Neuronal stem cell (in vitro differentiated cells): ENCODE measurements around the gene JDP2.

Source experiments
- DNase-seq: peaks from one replicate; pipeline ENCODE4 v3.0.0-alpha.2; 2013; ENCODE audit warnings: low spot score
- H2AFZ ChIP-seq: one replicate; pipeline ENCODE4 v1.6.1; 2013; ENCODE audit warnings: mild to moderate bottlenecking, low read length, inconsistent platforms
- H2AK5ac ChIP-seq: 2 replicates; pipeline ENCODE4 v1.6.1; 2013; ENCODE audit warnings: low read depth, mild to moderate bottlenecking, inconsistent platforms, low read length, moderate library complexity, mixed read lengths
- H2BK120ac ChIP-seq: 2 replicates; pipeline ENCODE4 v1.6.1; 2013; ENCODE audit warnings: low read depth, mild to moderate bottlenecking, inconsistent platforms, low read length, moderate library complexity, mixed read lengths
- H2BK12ac ChIP-seq: one replicate; pipeline ENCODE4 v1.6.1; 2013; ENCODE audit warnings: low read length, inconsistent platforms
- H2BK15ac ChIP-seq: 2 replicates; pipeline ENCODE4 v1.6.1; 2013; ENCODE audit warnings: mild to moderate bottlenecking, low read length, inconsistent platforms, mixed read lengths
- H2BK5ac ChIP-seq: one replicate; pipeline ENCODE4 v1.6.1; 2013; ENCODE audit warnings: inconsistent platforms, mild to moderate bottlenecking, low read length, moderate library complexity
- H3K14ac ChIP-seq: one replicate; pipeline ENCODE4 v1.6.1; 2013; ENCODE audit warnings: low read length, inconsistent platforms
- H3K18ac ChIP-seq: 2 replicates; pipeline ENCODE4 v1.6.1; 2013; ENCODE audit warnings: low read length, inconsistent platforms
- H3K23ac ChIP-seq: 2 replicates; pipeline ENCODE4 v1.6.1; 2013; ENCODE audit warnings: low read depth, mild to moderate bottlenecking, mixed read lengths, low read length, inconsistent platforms; ENCODE audit not compliant: poor library complexity
- H3K27ac ChIP-seq: replicated peaks from 3 replicates; pipeline ENCODE4 v1.5.1; 2013; ENCODE audit warnings: low read length, inconsistent platforms
- H3K27me3 ChIP-seq, 3 experiments: 2 replicates each; pipeline ENCODE4 v1.6.1; 2013; ENCODE audit warnings: low read length in 3 of 3, mild to moderate bottlenecking in 2 of 3, inconsistent platforms in 1 of 3, low read depth in 1 of 3, mixed read lengths in 1 of 3, moderate library complexity in 1 of 3; ENCODE audit not compliant: control insufficient read depth in 3 of 3, insufficient read depth in 3 of 3
- H3K36me3 ChIP-seq, 2 donors: replicated peaks in 1 of 2; 2 replicates each; pipeline ENCODE4 v1.6.1; 2013; ENCODE audit warnings: low read length in 2 of 2; ENCODE audit not compliant: control insufficient read depth in 2 of 2, insufficient read depth in 2 of 2
- H3K4ac ChIP-seq: 2 replicates; pipeline ENCODE4 v1.6.1; 2013; ENCODE audit warnings: inconsistent platforms, mild to moderate bottlenecking, low read length, moderate library complexity
- H3K4me1 ChIP-seq, 2 donors: 1 replicate in 1 of 2; 2 replicates in 1 of 2; pipeline ENCODE4 v1.6.1; 2013; ENCODE audit warnings: low read length in 2 of 2, low read depth in 1 of 2; ENCODE audit not compliant: control insufficient read depth in 2 of 2, insufficient read depth in 1 of 2
- H3K4me2 ChIP-seq: one replicate; pipeline ENCODE4 v1.6.1; 2013; ENCODE audit warnings: mild to moderate bottlenecking, low read length, inconsistent platforms; ENCODE audit not compliant: insufficient read depth, poor library complexity, severe bottlenecking
- H3K4me3 ChIP-seq, 2 donors: 2 replicates each; pipeline ENCODE4 v1.5.1; 2013; ENCODE audit warnings: low read length in 2 of 2, mild to moderate bottlenecking in 2 of 2, inconsistent platforms in 1 of 2, moderate library complexity in 1 of 2
- H3K79me1 ChIP-seq: one replicate; pipeline ENCODE4 v1.6.1; 2013; ENCODE audit warnings: low read depth, mild to moderate bottlenecking, inconsistent platforms, low read length, moderate library complexity
- H3K9ac ChIP-seq: one replicate; pipeline ENCODE4 v1.6.1; 2013; ENCODE audit warnings: mild to moderate bottlenecking, low read depth, low read length, inconsistent platforms; ENCODE audit not compliant: poor library complexity
- H3K9me3 ChIP-seq, 2 donors: replicated peaks in 1 of 2; 2 replicates each; pipeline versions ENCODE3 to v1.6.1; 2013; ENCODE audit warnings: low read length in 2 of 2, mild to moderate bottlenecking in 2 of 2, inconsistent platforms in 1 of 2, low read depth in 1 of 2, mixed read lengths in 1 of 2, moderate library complexity in 1 of 2; ENCODE audit not compliant: control insufficient read depth in 2 of 2, insufficient read depth in 1 of 2
- H4K8ac ChIP-seq: one replicate; pipeline ENCODE4 v1.6.1; 2013; ENCODE audit warnings: low read depth, mild to moderate bottlenecking, inconsistent platforms, low read length, moderate library complexity
- H4K91ac ChIP-seq: one replicate; pipeline ENCODE4 v1.6.1; 2013; ENCODE audit warnings: low read length, low read depth, mild to moderate bottlenecking, inconsistent platforms; ENCODE audit not compliant: poor library complexity
- WGBS, 2 donors: extraction: QIAGEN DNeasy Blood & Tissue Kit; methylation state at CpG; one replicate each; pipeline ENCODE4 v1.1.7; 2013; ENCODE audit warnings: missing lambda C conversion rate in 2 of 2, mixed read lengths in 1 of 2; ENCODE audit not compliant: insufficient read length in 2 of 2, insufficient replicate concordance in 1 of 2; ENCODE audit errors: extremely low coverage in 2 of 2; 5-methylcytosine and 5-hydroxymethylcytosine counted together

The JDP2 gene

GRCh38 chr14:75430116-75430515 lies 2.3 kb downstream of the JDP2 start:
- no peak overlapping the region for H2AFZ ChIP-seq
- H3K23ac ChIP-seq = no peak overlapping the region
- no peak for DNase-seq
- no peak overlapping the region for H2BK5ac ChIP-seq
- H3K4me1 ChIP-seq = peaks cover 6 to 13% of the 10 kb centered on the region in 2 donors
- no peak overlapping the region for H2BK12ac ChIP-seq
- H3K36me3 ChIP-seq = no peaks in the 10 kb centered on the region
- H4K91ac ChIP-seq = no peak overlapping the region
- no peak overlapping the region for H3K9ac ChIP-seq
- H3K9me3 ChIP-seq = no peaks in the 10 kb centered on the region
- H3K4me2 ChIP-seq = no peak overlapping the region
- H3K4me3 ChIP-seq = no peak overlapping the region
- no peak overlapping the region for H3K27ac ChIP-seq
- peak overlapping the region; percentile 13 for H2AK5ac ChIP-seq
- H3K14ac ChIP-seq = no peak overlapping the region
- no peak overlapping the region for H3K4ac ChIP-seq
- no peak overlapping the region for H2BK120ac ChIP-seq
- peaks cover 3% of the 10 kb centered on the region for H3K79me1 ChIP-seq
- H3K27me3 ChIP-seq = peaks cover 0 to 49% (median 16%) of the 10 kb centered on the region in 3 experiments
- WGBS, 2 donors = 100% methylated on average over 1 of the region's 7 CpGs; no CpG with 5 or more reads in 1 of the 2 donors
- no peak overlapping the region for H4K8ac ChIP-seq
- no peak overlapping the region for H3K18ac ChIP-seq
- H2BK15ac ChIP-seq = no peak overlapping the region

- Histone ChIP-seq H3K4me3 (no peak overlapping the region), H3K18ac (no peak overlapping the region), H3K4me1 (peaks cover 6 to 12% of the 10 kb centered on the region in 2 donors), H3K36me3 (no peaks in the 10 kb centered on the region), H2BK15ac (no peak overlapping the region), H3K14ac (no peak overlapping the region), H4K8ac (no peak overlapping the region), H3K4me2 (no peak overlapping the region), H2BK5ac (no peak overlapping the region), H2BK12ac (no peak overlapping the region), H3K9me3 (no peaks in the 10 kb centered on the region), H2AK5ac (peak overlapping the region; percentile 20), H2AFZ (no peak overlapping the region), H3K23ac (no peak overlapping the region), H3K4ac (no peak overlapping the region), H3K9ac (no peak overlapping the region), H2BK120ac (no peak overlapping the region), H3K79me1 (peaks cover 3% of the 10 kb centered on the region), H3K27me3 (peaks cover 0 to 45% (median 16%) of the 10 kb centered on the region in 3 experiments), H3K27ac (no peak overlapping the region), H4K91ac (no peak overlapping the region)
- no CpG with 5 or more reads among the region's 10 CpGs for WGBS, 2 donors
- DNase-seq = no peak
Observed at GRCh38 chr14:75430526-75430925, 2.7 kb downstream of the JDP2 start.

GRCh38 chr14:75430976-75431375 lies 3.2 kb downstream of the JDP2 start:
- WGBS, 2 donors = no CpG with 5 or more reads among the region's 6 CpGs

GRCh38 chr14:75431827-75432226 lies 4.0 kb downstream of the JDP2 start:
- Histone ChIP-seq H2BK15ac (no peak overlapping the region), H3K27me3 (peaks cover 0 to 32% (median 9%) of the 10 kb centered on the region in 3 experiments), H4K8ac (no peak overlapping the region), H3K36me3 (no peaks in the 10 kb centered on the region), H3K18ac (no peak overlapping the region), H2AK5ac (no peak overlapping the region), H2BK5ac (no peak overlapping the region), H3K79me1 (peaks cover 3% of the 10 kb centered on the region), H3K14ac (no peak overlapping the region), H2BK120ac (no peak overlapping the region), H3K4ac (no peak overlapping the region), H3K9ac (no peak overlapping the region), H3K4me3 (no peak overlapping the region), H4K91ac (no peak overlapping the region), H3K23ac (no peak overlapping the region), H3K27ac (no peak overlapping the region), H2AFZ (no peak overlapping the region), H3K4me1 (peaks cover 6 to 10% of the 10 kb centered on the region in 2 donors), H3K9me3 (no peaks in the 10 kb centered on the region), H2BK12ac (no peak overlapping the region), H3K4me2 (no peak overlapping the region)
- no CpG with 5 or more reads among the region's 4 CpGs for whole genome bisulfite sequencing, 2 donors
- DNase-seq = no peak

More at GRCh38 chr14:75430976-75431375, 3.2 kb downstream of the JDP2 start:
- Histone ChIP-seq H3K4me1 (peaks cover 6 to 10% of the 10 kb centered on the region in 2 donors), H2AK5ac (peak overlapping the region; percentile 27), H2BK5ac (no peak overlapping the region), H3K4me2 (no peak overlapping the region), H3K14ac (no peak overlapping the region), H3K36me3 (no peaks in the 10 kb centered on the region), H3K4ac (no peak overlapping the region), H2BK12ac (no peak overlapping the region), H3K9me3 (no peaks in the 10 kb centered on the region), H4K91ac (no peak overlapping the region), H2AFZ (no peak overlapping the region), H3K79me1 (peaks cover 3% of the 10 kb centered on the region), H3K4me3 (no peak overlapping the region), H3K27me3 (peaks cover 0 to 40% (median 16%) of the 10 kb centered on the region in 3 experiments), H3K18ac (no peak overlapping the region), H3K9ac (no peak overlapping the region), H2BK15ac (no peak overlapping the region), H3K23ac (no peak overlapping the region), H3K27ac (no peak overlapping the region), H2BK120ac (no peak overlapping the region), H4K8ac (no peak overlapping the region)
- no peak for DNase-seq
